ENCODE data around the gene ETV1.

DNA sequence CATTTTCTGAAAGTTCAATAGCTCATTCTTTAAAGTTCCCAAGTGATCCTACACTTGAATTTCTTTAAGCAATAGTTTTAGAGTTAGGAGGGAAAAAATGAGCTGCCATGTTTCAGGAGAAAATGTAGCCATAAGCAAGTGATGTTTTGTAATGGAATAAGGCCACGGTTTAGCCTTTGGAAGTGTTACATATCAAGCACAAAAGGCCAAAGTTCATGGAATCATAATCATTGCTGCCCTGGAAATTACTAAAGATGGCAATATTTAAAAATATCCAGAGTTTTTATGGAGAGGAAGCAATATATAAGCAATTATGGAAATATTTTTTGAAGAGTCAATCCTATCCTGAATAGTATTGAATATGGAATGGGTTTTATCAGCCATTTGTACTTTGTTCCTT, 68.4 kb downstream of the ETV1 start:
- TF ChIP-seq CTCF (IDR thresholded peaks at IDR 0.05), result no peak
- TF ChIP-seq SIN3A (IDR thresholded peaks at IDR 0.05; ENCODE audit: borderline replicate concordance, insufficient read depth, low read depth, low read length), result no peak
- no peak for TF ChIP-seq POLR2AphosphoS5 (IDR thresholded peaks at IDR 0.05; ENCODE audit: low read depth, low read length)
- TF ChIP-seq, protein P1, sequence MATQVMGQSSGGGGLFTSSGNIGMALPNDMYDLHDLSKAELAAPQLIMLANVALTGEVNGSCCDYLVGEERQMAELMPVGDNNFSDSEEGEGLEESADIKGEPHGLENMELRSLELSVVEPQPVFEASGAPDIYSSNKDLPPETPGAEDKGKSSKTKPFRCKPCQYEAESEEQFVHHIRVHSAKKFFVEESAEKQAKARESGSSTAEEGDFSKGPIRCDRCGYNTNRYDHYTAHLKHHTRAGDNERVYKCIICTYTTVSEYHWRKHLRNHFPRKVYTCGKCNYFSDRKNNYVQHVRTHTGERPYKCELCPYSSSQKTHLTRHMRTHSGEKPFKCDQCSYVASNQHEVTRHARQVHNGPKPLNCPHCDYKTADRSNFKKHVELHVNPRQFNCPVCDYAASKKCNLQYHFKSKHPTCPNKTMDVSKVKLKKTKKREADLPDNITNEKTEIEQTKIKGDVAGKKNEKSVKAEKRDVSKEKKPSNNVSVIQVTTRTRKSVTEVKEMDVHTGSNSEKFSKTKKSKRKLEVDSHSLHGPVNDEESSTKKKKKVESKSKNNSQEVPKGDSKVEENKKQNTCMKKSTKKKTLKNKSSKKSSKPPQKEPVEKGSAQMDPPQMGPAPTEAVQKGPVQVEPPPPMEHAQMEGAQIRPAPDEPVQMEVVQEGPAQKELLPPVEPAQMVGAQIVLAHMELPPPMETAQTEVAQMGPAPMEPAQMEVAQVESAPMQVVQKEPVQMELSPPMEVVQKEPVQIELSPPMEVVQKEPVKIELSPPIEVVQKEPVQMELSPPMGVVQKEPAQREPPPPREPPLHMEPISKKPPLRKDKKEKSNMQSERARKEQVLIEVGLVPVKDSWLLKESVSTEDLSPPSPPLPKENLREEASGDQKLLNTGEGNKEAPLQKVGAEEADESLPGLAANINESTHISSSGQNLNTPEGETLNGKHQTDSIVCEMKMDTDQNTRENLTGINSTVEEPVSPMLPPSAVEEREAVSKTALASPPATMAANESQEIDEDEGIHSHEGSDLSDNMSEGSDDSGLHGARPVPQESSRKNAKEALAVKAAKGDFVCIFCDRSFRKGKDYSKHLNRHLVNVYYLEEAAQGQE (IDR thresholded peaks at IDR 0.05; ENCODE audit: insufficient read depth in 1 of 2, low read depth in 2 of 2, low read length in 1 of 2), result no peak
- no peak for TF ChIP-seq TCF7L2 (IDR thresholded peaks at IDR 0.05; ENCODE audit: low read depth, low read length)

All from Panc1 (cell line).